ENCODE measurements around the gene UGT1A1. TPM values are rescaled to one million over a fixed set of nuclear protein-coding genes. Genes with fewer than 3 reads are reported as not detected.
"Not testable (repeated sequence)": the region's sequence is repeated elsewhere in the genome, so short reads cannot be mapped to it uniquely, and the experiment has no call there.

The UGT1A1 gene
- total and polyA plus RNA-seq, 2 of the 13 experiments (the other 11 are each of a cell fraction or from before 2014, with no cell fraction given), result 0.69 to 0.75 TPM

- TF ChIP-seq GABPA (IDR thresholded peaks at IDR 0.05; ENCODE audit: low read depth, low read length); HNF1A (IDR thresholded peaks at IDR 0.05; ENCODE audit: low read depth): not testable (repeated sequence)
- TF ChIP-seq GABPA (CRISPR knock-in tag; IDR thresholded peaks at IDR 0.05; ENCODE audit: low read depth) (peak; percentile 42; the same call in 1 of the 2 replicates), GZF1 (CRISPR knock-in tag; IDR thresholded peaks at IDR 0.05) (peak; percentile 58; the same call in 1 of the 2 replicates), PITX1 (CRISPR knock-in tag; IDR thresholded peaks at IDR 0.05) (peak; percentile 71), HNF1A (CRISPR knock-in tag; IDR thresholded peaks at IDR 0.05; ENCODE audit: borderline replicate concordance) (peak; percentile 17; the same call in 1 of the 2 replicates), ZNF709 (CRISPR knock-in tag; IDR thresholded peaks at IDR 0.05) (peak; percentile 88; the same call in 1 of the 2 replicates), NRL (CRISPR knock-in tag; IDR thresholded peaks at IDR 0.05; ENCODE audit: borderline replicate concordance) (0 out of 2 replicates have a peak, but pooled peaks have one; percentile 16), ZMYM3 (CRISPR knock-in tag; IDR thresholded peaks at IDR 0.05) (peak; percentile 80; the same call in 1 of the 2 replicates), SOX13 (IDR thresholded peaks at IDR 0.05) (peak; percentile 47; the same call in 1 of the 2 replicates), SOX13 (CRISPR knock-in tag; conservative IDR thresholded peaks at IDR 0.05 in 1 of 2, IDR thresholded peaks at IDR 0.05 in 1 of 2) (peak in 1 of 2 experiments; percentile 65; a peak in 2 of 4 replicates), ZNF605 (CRISPR knock-in tag; IDR thresholded peaks at IDR 0.05) (peak; percentile 87), ZNF430 (CRISPR knock-in tag; IDR thresholded peaks at IDR 0.05) (peak; percentile 44; the same call in 1 of the 2 replicates), MED1 (CRISPR knock-in tag; IDR thresholded peaks at IDR 0.05) (peak; percentile 45; the same call in 1 of the 2 replicates), PHF20 (CRISPR knock-in tag; IDR thresholded peaks at IDR 0.05) (peak; percentile 52; the same call in 1 of the 2 replicates), AKAP8 (CRISPR knock-in tag; IDR thresholded peaks at IDR 0.05) (peak; percentile 42; the same call in 1 of the 2 replicates), ZNF383 (CRISPR knock-in tag; IDR thresholded peaks at IDR 0.05; ENCODE audit: borderline replicate concordance) (0 out of 2 replicates have a peak, but pooled peaks have one; percentile 17)
- TF ChIP-seq, protein P1, sequence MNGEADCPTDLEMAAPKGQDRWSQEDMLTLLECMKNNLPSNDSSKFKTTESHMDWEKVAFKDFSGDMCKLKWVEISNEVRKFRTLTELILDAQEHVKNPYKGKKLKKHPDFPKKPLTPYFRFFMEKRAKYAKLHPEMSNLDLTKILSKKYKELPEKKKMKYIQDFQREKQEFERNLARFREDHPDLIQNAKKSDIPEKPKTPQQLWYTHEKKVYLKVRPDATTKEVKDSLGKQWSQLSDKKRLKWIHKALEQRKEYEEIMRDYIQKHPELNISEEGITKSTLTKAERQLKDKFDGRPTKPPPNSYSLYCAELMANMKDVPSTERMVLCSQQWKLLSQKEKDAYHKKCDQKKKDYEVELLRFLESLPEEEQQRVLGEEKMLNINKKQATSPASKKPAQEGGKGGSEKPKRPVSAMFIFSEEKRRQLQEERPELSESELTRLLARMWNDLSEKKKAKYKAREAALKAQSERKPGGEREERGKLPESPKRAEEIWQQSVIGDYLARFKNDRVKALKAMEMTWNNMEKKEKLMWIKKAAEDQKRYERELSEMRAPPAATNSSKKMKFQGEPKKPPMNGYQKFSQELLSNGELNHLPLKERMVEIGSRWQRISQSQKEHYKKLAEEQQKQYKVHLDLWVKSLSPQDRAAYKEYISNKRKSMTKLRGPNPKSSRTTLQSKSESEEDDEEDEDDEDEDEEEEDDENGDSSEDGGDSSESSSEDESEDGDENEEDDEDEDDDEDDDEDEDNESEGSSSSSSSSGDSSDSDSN (CRISPR knock-in tag; IDR thresholded peaks at IDR 0.05), result peak; percentile 33; the same call in 1 of the 2 replicates
- TF ChIP-seq, protein P2, sequence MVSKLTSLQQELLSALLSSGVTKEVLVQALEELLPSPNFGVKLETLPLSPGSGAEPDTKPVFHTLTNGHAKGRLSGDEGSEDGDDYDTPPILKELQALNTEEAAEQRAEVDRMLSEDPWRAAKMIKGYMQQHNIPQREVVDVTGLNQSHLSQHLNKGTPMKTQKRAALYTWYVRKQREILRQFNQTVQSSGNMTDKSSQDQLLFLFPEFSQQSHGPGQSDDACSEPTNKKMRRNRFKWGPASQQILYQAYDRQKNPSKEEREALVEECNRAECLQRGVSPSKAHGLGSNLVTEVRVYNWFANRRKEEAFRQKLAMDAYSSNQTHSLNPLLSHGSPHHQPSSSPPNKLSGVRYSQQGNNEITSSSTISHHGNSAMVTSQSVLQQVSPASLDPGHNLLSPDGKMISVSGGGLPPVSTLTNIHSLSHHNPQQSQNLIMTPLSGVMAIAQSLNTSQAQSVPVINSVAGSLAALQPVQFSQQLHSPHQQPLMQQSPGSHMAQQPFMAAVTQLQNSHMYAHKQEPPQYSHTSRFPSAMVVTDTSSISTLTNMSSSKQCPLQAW (CRISPR knock-in tag; IDR thresholded peaks at IDR 0.05), result peak; percentile 83
These were observed 23.0 kb upstream of the UGT1A1 start (continued) for GRCh38 chr2:233736868-233737653.
